Measurements from ENCODE around the gene PLSCR3.

PLSCR3 gene

DNA sequence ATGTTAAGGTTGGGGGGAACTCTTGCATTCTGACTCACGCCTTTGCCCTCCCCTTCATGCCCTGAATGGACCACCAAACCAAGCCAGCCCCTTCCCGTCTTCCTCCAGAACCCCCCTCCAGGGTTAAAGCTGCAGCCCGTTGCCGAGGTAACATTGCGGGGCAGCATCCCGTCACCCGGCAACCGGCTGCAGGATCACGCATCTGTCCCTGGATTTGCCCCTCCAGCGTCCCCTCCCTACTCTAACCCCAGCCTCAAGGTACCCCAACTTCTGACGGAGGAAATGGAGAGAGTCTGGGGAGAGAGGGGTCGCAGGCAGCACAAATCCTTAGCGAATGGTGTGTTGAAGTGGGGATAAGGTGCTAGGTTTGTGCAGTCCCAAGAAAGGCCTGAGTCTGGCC is 12.8 kb upstream of the PLSCR3 start:
- no peak overlapping the region for H3K4me3 ChIP-seq (ENCODE audit: low read depth, low read length)

DNA sequence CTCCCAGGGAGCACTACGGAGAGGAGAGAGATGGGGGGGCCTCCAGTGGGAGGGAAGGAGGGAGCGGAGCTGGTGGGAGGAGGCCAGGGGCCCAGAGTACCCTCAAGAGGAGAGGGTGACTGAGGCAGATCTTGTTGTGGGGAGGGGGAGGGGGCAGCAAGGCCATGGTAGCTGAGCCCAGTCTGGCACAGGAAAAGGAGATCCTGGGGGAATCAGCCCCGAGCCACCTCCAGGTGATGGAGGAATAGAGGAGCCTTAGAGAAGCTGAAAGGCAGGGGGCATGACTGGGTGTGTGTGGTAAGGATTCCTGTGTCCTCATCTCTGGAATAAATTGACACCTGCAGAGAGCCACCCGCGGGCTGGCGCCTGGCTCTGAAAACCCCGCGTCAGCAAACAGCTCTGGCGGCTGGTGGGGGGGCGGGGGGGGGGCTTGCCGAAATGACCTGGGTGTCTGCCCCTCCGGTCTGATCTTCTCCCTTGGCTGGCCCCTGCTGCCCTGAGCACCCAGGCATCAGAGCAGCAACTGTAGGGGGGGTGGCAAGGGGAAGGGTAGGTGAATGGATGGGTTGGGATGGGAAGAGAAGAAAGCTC is 12.0 kb upstream of the PLSCR3 start:
- H3K4me3 ChIP-seq (ENCODE audit: low read depth, low read length) = peak overlapping the region; percentile 69

DNA sequence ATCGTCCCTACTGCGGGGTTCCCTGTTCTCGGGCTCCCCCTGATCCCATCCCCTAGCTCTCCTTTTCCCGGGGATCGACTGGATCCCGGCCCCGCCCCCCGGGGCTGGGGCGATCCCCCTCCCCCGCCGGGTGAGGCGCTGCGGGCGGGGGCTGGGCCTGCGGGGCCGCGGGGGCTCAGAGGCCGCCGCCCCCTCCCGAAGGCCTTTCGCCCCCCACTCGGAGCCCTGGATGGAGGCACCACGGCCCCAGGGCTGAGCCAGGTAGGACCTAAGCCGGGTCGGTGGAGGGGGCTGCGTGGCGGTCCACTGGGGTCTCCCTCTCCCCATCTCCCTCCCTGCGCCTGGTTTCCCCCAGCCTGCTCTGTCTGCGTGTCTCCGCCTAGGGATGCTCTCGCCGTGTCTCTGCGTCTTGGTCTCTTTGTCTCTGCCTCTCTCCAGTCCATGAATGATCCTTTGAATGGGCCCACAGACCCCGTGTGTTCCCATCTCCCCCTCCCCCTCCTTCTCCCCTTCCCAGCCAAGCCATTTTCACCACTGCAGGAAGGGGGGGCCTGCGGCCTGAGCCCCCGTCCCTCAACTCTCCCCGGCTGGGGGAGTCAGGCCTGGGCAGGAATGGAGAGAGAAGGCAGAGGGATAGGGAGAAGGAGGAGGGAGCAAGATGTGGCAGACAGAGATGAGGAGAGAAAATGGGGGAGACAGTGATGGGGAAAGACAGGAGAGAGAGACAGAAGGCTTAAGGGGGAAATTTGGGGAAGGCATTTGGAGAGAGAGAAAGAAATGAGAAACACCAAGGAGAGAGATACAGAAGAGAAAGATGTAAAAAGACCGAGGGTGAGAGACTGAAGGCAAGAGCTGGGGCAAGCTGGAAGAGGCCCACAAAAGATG is 11.3 kb upstream of the PLSCR3 start:
- H3K4me3 ChIP-seq (ENCODE audit: low read depth, low read length) = peak overlapping the region; percentile 69

DNA sequence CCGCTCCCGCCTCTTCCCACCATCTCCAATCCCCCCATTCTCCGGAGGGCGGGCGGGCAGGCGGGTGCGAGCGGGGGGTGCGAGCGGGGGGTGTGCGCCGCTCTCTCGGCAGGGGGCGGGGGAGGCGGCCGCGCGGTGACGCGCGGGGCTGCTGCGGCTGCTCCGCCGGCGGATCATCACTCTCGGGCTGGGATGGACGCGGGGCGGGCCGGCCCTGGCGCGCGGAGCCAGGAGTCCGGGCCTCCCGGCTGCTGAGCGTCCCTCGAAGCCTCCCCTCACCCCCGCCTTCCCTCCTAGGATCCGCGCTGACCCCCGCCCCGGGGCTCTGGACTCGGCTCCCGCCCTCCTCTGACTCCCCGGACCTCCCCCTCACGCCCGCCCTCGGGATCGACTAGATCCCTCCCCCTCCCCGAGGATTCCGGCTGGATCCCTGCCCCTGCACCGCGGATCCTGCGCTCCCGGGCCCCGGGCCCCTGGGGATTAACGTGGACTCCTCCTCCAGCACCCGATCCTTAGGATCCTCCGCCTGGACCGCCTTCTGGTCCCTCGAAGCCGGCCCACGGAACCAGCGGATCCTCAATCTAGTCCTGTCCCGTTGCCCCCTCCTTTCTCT is 10.5 kb upstream of the PLSCR3 start:
- peak overlapping the region; percentile 69 for H3K4me3 ChIP-seq (ENCODE audit: low read depth, low read length)

DNA sequence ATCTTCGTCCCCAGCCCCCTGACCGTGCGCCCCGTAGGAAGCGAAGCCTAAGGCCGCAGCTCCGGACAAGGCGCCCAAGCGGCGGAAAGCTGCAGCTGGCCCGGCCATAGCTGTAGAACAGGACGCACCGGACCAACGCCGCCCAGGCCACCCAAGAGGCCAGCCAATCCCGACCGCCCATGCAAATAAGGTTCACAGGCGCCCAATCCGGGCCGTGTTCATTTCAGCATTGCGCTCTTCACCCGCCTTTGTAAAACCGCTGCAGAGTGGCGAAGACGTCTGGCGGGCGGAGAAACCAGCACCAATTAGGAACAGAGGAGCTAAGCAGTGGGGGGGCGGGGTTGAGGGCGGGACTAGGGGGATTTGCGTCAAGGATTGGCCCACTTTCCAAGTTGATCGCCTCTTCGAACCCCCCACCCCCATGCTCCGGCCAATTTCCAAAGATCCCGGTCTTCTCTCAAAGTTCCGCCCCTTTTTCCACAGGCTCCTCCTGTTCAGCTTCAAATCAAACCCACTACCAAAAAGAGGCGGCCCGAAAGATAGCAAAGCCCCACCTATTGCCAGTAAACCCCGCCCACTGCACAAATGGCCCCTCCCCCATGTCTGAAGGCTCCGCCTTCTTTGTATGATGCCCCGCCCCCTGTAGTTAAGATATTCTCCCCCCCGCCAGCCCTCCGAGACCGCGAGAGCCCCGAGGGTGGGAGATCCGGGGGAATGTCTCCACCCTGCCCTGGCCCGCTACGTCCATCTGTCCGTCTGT is 9.8 kb upstream of the PLSCR3 start, which contains the start of gene TMEM256:
Gene TMEM256, minus strand, starts transcription at position 121 of the 760 bp plus-strand sequence. Its CDS starts 13 bp downstream, at position 108.
- H3K4me3 ChIP-seq (ENCODE audit: low read depth, low read length) = peak within 1 kb of the TSS; percentile 69

DNA sequence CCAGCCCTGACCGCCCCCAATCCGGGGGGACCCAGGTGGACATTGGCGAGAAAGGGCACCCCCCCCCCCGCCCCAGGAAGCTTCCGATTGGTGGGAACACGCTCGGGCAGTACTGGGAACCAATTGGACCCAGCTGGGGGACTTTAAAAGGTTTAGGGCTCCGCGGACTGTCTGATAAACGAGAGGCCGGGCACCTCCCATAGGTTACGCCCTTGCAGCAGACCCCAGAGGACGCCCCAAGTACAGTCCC is 9.3 kb upstream of the PLSCR3 start:
- peak overlapping the region; percentile 66 for H3K4me3 ChIP-seq (ENCODE audit: low read depth, low read length)

DNA sequence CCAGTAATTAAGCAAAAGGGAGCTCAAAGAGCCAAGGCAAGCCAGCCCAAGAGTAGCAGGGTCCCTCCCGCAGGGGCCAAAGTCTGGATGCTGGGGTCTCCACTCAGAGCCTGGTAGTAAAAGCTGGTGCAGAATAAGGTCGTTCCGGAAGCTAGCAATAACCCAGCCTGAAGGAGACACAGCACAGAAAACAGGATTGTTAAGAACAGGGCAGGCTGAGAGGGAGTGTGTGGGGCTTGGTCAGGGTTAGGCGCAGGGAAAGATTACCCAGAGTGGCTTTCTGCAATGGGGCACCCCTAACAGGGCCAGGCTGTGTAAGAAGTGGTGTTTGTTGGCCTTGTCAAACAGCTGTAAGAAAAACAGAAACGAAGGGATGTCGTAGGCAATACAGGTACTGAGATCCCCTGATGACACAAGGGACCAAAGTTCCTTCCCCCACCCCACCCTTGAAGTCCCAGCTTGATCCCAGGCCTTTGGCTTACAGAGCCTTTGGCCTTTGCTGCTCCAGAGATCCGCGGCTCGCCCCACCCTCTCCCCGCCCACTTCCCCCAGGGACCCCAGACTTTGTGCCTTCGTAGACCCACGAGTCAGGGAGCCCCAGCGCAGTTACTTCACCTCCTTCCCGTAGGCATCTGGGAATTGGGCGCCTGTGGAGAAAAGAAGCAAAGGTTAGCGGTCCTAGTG is 8.9 kb upstream of the PLSCR3 start:
- peak overlapping the region; percentile 66 for H3K4me3 ChIP-seq (ENCODE audit: low read depth, low read length)

DNA sequence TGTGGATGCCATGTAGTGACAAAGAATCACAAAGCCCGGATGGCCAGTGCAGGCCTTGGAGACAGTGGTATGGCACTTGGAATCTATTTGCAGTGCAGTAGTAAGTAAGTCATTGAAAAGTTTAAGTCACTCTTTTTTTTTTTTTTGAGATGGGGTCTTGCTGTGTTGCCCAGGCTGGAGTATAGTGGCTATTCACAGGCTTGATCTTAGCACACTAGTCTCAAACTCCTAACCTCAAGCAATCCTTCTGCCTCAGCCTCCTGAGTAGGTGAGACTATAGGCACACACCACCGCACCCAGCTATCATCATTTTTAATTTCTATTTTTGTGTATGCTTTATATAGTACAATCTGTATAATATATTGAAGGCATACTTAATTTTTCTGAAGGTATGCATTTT is 4.3 kb upstream of the PLSCR3 start:
- no peak overlapping the region for H3K4me3 ChIP-seq (ENCODE audit: low read depth, low read length)

DNA sequence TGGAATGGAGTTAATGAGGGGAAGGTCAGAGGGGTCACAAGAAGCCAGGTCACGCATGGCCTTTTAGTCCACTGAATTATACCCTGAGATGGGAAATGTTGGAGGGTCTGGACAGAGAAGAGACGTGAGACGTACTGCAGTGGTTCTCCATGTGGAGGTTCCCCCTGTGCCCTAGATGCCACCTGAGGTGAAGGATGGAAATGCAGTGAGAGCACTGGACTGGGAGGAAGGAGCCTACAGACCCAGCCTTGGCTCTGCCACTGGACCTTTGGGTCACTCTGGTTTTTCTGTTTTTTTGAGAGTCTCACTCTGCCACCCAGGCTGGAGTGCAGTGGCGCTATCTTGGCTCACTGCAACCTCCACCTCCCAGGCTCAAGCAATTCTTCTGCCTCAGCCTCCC is 1.8 kb upstream of the PLSCR3 start:
- no peak overlapping the region for H3K4me3 ChIP-seq (ENCODE audit: low read depth, low read length)

DNA sequence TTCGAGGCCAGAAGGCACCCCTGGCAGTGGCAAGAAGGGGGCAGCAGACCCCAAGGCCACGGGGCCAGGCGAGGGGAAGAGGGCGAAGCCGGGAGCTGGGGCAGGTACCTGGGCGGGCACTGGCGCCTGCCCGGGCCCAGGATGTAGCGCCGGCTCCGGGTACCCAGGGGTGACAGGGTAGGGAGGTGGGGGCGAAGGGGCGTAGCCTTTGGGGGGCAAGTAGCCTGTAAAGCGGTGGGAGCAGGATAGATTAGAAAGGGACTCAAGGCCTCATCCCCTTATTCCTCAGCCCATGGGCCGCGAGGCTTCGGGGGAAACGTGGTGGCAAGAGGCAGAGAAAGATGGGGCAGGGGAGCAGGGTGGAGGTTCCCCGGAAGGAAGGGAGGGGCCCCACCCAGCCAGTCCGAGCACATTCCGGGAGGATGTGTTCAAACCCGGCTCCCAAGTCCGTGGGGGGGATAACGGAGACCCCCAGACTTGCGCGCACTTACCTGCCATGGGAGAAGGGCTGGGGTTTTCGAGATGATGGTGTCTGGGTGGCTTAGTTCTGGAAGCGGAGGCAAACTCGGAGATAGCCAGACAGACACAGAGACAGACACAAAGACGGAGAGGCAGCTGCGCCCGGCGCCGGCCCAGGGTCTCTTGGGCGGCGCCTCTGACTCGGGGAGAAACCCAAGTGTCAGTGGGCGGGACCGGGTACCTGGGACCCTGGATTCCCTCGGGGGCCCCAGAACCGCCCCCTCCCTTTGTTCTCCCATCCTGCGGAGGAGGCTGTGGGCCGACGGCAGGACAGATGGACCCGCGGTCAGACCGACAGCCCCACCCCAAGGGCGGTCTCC is 493 bp downstream of the PLSCR3 start:
- H3K4me3 ChIP-seq (ENCODE audit: low read depth, low read length) = peak overlapping the region; percentile 62

DNA sequence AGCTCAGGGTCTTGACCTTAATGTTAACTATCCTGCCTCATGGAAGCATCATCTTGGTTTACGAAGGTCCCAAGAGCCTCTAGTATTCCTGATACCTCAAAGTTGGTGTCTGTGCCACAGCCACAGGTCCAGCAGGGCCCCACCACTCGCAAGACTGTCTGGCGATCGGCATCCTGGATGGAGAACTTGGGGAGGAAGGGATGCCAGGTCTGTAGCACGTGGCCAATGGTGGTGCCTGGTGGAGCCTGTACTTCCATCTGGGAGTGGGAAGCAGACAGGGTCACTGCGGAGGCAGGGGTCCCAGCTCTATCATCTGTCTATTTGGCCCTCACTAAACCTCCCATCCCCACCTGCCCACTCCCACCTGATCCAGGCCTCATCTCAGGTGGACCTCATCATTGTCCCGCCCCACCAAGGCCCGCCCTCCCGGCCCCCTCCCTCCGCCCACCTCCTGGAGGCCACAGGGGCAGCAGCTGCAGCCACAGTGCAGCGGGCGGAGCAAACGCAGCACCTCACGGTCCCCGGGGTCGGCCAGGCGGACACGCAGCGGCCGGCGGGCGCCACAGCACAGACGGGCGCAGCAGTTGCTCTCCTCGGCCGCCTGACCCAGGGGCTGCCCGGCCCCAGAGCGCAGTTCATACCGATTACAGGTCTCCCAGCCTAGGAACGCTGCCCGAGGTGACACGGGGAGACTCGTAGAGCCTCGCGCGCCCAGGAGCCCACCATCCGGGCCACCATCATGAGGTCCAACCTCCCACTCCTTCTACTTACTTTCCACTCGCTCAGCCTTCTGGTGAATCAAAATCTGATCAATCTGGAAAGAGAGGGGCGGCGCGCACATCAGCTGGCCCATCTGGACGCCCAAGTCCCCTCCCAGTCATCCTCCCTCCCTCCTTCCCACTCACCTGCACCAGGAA is 1.4 kb downstream of the PLSCR3 start:
- peak overlapping the region; percentile 62 for H3K4me3 ChIP-seq (ENCODE audit: low read depth, low read length)

DNA sequence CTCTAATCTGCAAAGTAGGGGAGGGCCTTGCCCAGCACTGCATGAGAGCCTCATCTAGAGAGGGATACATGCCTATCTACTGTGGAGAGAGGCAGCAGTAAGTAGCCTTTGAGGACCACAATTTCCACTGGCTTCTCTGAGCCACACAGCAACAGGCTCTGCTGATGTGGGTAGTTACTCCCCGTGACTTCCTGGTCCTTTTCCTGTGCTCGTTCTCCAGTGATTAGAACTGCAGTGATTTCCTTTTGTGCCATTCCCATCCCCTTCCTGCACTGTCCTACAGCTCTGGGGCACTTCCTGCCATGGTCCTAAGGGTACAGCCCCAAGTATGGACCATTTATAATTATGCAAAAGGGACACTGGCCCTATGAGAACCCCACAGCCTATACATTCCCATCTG is 3.0 kb downstream of the PLSCR3 start:
- no peak overlapping the region for H3K4me3 ChIP-seq (ENCODE audit: low read depth, low read length)

DNA sequence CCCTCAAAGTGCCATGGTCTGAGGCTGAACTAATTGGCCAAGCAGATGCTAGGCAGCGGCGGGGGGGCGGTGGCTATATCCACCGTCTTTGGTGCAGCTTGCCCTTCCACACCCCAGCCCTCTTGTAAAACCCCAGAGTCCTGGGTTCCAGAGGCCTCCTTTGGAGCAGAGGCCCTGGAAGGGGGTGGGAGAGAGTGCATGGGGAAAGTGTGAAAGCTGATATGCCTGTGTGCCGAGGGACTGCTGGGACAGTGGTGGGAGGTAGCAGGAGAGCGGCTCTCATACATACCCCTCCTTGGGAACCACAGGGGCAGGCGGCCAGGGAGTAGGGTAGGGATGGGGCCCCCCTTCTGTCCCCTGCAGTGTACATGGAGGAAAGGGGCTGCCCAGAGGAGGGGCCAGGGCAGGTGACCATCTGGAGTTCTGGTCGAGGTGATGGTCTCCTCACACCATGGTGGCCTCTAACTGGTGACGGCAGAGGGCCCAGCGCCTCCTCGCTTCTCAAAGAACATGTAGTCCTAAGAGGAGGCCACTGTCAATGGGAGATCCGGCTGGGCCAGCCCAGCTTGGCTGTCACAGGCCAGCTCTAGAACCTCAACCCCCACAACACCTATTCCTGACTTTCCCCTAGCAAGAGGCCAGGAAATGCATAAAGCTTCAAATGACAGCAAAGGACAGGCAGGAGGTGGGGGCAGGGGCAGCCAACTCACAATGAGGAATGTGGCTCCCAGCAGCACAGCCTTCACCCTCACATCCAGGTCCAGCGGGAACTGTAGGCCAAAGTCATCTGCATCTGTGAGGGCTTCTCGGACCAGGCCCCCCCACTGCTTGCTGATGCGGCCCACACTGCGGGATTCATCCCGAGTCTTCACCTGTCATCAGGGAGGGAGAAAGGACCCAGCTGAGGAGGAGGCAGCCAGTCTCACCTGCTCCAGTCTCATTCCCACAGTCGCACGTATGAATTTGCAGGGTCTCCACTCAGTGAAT is 4.1 kb downstream of the PLSCR3 start:
- no peak overlapping the region for H3K4me3 ChIP-seq (ENCODE audit: low read depth, low read length)

DNA sequence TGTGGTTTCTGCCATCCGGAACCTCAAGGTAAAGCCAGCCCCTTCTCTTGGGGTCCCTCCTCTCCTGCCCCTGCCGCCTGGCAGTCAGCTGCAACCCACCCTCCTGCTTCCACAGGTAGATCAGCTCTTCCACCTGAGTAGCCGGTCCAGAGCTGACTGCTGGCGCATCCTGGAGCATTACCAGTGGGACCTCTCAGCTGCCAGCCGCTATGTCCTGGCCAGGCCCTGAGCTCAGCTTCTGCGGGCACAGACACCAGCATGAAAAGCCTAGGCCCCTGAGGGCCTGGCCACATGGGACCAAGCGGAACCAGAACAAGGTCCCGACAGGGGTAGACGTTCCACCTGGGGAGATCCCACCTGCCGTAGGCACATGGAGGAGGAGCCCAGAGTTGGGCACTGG is 5.5 kb downstream of the PLSCR3 start:
- no peak overlapping the region for H3K4me3 ChIP-seq (ENCODE audit: low read depth, low read length)

DNA sequence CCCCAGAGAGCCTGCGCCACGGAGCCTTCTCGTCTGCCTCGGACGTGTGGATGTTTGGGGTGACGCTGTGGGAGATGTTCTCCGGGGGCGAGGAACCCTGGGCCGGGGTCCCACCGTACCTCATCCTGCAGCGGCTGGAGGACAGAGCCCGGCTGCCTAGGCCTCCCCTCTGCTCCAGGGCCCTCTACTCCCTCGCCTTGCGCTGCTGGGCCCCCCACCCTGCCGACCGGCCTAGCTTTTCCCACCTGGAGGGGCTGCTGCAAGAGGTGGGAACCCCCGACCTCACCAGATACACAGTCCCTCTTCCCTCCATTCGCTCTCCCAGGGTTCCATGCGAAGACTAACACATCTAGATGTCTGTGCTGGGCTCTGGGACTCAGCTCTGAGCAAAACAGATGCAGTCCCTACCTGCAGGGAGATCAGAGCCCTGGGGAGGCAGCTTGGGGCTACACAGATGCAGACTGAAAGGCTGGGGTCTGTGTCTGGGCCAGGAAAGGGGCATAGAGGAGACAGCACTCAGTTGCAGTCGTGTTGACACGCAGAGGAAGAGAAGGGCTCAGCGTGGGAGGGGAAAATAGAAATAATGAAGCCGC is 9.7 kb downstream of the PLSCR3 start:
- peak overlapping the region; percentile 43 for H3K4me3 ChIP-seq (ENCODE audit: low read depth, low read length)

DNA sequence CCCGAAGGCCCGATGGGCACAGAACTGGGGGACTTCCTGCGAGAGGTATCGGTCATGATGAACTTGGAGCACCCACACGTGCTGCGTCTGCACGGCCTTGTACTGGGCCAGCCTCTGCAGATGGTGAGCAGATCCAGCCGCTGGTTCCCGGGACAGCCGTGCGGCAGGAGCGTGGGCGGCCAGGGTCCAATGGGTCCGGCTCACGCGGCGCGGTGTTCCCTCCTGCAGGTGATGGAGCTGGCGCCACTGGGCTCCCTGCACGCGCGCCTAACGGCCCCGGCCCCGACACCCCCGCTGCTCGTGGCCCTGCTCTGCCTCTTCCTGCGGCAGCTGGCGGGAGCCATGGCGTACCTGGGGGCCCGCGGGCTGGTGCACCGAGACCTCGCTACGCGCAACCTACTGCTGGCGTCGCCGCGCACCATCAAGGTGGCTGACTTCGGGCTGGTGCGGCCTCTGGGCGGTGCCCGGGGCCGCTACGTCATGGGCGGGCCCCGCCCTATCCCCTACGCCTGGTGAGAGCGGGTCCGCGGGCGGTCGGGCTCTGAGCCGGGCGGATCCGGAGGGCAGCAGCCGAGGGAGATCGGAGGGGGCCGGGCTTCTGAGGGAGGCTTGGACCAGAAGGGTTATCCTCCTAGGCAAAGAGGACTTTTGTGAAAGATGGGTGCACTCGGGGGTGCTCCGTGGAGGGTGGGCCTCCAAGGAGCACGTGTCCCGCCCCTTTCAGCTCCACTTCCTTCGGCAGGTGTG is 10.4 kb downstream of the PLSCR3 start:
- H3K4me3 ChIP-seq (ENCODE audit: low read depth, low read length) = peak overlapping the region; percentile 43

DNA sequence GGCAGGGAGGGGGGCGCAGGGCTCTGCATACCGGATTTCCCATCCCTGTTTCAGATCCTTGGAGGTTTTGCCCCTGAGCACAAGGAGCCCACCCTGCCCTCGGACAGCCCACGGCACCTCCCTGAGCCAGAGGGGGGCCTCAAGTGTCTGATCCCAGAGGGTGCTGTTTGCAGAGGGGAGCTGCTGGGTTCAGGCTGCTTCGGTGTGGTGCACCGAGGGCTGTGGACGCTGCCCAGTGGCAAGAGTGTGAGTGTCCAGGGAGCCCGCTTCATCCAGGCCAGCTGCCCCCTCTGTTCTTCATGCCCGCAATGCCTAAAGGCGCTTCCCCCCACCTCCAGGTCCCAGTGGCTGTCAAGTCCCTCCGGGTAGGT is 11.0 kb downstream of the PLSCR3 start:
- H3K4me3 ChIP-seq (ENCODE audit: low read depth, low read length) = no peak overlapping the region
